NCI-H187 (cell line): ENCODE data around the gene DMWD.

Experiments used
- DNase-seq, 2 experiments: peaks; one replicate each; lab custom pipeline; 2025; lab: John Stamatoyannopoulos, UW

The DMWD gene

GRCh38 chr19:45785781-45786532, 6.7 kb downstream of the DMWD start:
- no peak for DNase-seq

DNA sequence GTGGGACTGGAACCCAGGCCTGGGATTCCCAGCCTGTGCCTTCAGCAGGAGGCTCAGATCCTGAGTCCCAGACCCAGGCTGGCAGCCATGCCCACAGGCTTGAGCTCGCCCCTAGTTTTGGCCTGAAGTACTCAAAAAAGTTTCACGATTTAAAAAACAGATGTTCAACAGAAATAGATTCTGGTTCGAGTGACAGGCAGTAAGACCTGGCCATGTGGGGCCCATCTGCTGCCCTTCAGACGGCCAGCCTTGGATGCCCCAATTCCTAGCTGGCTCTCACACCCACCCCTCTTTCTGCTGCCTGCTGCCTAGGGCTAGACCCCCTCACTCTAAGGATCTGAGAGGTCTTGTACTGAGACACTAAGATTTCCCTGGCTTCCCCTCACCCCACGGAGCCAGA, 7.5 kb downstream of the DMWD start:
- no peak for DNase-seq

- no peak for DNase-seq
Measured at GRCh38 chr19:45784096-45784495, 8.5 kb downstream of the DMWD start.

- DNase-seq: no peak
Measured at GRCh38 chr19:45782820-45783785, 9.5 kb downstream of the DMWD start.

DNA sequence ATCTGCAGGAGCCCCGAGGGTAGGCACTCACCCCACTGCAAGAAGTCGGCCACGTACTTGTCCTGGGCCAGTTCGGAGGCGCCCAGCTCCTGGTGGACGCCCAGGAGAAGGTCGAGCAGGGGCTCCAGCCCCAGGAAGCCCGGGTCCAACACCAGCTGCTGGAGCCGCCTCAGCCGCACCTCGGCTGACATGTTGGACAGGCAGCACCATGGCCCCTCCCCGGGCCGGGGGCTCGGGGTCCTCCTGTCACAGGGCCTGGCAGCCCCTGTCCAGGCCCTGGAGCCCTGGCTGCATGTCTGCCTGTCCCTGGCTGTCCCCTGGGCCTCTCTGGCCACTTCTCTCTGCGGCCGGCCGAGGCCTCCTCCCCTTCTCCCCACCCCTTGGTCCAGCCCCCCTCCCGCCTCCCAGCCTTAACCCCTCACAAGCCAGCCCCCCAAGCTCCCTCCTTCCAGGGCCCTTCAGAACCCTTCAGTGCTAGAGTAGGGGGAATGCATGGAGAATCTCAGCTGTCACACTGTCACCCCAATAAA, 10.4 kb downstream of the DMWD start, which contains the start of gene DMPK:
TSS of gene DMPK (minus strand) at position 329 of the 530 bp plus-strand sequence. CDS start at position 191, 138 bp downstream.
- no peak for DNase-seq

- DNase-seq: peak; percentile 40 to 57
Measured at GRCh38 chr19:45781214-45782161, 11.2 kb downstream of the DMWD start.

GRCh38 chr19:45780448-45781213, 12.0 kb downstream of the DMWD start:
- no peak for DNase-seq

- no peak for DNase-seq
Measured at GRCh38 chr19:45780146-45780447, 12.5 kb downstream of the DMWD start.

DNA sequence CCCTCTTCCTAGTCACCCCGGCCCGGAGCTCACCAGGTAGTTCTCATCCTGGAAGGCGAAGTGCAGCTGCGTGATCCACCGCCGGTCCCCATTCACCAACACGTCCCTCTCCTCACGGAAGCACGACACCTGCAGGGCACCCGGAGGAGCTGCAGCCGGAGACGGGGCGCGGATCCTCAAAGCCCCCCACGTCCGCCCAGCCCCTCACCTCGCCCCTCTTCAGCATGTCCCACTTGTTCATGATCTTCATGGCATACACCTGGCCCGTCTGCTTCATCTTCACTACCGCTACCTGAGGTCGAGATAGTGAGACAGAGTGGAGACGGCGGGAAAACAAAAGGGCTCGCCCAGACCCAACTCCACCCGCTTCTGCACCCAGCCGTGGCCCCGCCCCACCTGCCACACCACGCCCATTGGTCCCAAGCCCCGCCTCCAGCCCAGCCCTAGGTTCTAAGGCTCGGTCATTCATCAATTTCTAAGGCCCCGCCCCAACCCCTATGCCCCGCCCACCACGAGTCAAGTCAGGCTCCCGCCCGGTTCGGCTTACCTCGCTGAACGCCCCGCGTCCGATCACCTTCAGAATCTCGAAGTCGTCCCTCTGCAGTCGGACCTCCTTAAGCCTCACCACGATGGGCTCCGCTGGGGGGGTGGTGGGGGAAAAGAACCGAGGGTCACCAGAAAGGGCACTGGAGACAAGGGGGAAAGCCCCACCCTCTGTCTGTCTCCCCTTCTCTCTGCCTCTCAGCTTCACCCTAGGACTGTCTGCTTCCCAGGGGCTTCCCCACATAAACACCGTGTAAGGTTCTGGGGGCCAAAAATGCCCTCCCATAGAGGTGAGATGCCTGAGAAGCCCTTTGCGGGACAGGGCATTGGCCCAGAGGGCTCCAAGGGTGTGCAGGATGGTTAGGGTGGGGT, 13.2 kb downstream of the DMWD start:
- peak; percentile 95 to 97 for DNase-seq

DNA sequence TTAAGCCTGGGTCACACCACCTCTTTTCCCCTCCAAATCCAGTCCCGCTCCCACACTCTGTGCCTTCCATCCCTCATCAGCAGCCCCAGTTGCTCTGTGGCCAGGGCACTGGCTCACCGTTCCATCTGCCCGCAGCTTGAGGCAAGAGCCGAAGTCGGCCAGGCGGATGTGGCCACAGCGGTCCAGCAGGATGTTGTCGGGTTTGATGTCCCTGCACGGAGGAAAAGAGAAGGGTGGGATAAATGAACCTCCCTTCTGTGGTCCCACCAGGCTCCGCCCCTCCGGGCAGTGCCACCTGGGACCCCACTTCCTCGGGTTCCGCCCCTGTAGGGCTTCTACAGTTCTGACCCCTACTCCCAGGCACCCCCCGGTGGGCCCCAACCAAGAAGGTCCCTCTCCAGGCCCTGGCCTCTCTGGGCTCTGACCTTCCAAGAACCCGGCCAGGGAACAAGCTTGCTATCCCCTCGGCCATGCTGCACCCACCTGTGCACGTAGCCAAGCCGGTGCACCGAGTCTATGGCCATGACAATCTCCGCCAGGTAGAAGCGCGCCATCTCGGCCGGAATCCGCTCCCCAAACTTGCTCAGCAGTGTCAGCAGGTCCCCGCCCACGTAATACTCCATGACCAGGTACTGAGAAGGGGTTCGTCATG, 14.5 kb downstream of the DMWD start:
- no peak for DNase-seq

GRCh38 chr19:45777395-45777961, 15.2 kb downstream of the DMWD start:
- no peak for DNase-seq

GRCh38 chr19:45774765-45775164, 17.9 kb downstream of the DMWD start:
- no peak for DNase-seq

DNA sequence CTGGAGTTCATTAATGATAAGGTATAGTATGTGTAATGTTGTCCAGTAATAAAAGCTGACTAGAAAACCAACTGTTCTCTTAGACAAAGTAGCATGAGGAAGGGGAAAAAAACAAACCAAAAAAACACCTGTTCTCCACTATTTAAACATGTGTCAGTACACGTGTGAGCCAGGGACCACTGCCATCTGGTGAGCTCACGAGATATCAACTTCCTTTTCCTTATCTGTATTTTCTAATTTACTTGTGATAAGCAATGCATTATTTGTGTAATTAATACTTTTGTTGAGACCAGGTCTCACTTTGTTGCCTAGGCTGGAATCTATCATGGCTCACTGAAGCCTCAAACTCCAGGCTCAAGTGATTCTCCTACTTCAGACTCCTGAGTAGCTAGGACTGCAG, 19.3 kb downstream of the DMWD start:
- no peak for DNase-seq

- DNase-seq: no peak
Measured at GRCh38 chr19:45772912-45773311, 19.7 kb downstream of the DMWD start.

- DNase-seq: no peak
Measured at GRCh38 chr19:45772130-45772840, 20.4 kb downstream of the DMWD start.

GRCh38 chr19:45771311-45771933, 21.2 kb downstream of the DMWD start:
- DNase-seq: no peak

GRCh38 chr19:45770192-45771101, 22.2 kb downstream of the DMWD start:
- DNase-seq: peak; percentile 95 to 98
